CD8-positive, alpha-beta memory T cell (primary cell): Measurements from ENCODE around the gene MEDAG. TPM values are rescaled to one million over a fixed set of nuclear protein-coding genes. Genes with fewer than 3 reads are reported as not detected.

Experiments used
- polyA plus RNA-seq: library from polyadenylated mRNA; unstranded; fragments of 300-500 nt; fragmentation: Illumina TruSeq; gene quantifications from one replicate; pipeline ENCODE4 v1.2.3, GENCODE V29; 2021
- total RNA-seq, 2 experiments: library from RNA; stranded (reverse); gene quantifications; one replicate each; pipeline ENCODE4 v1.2.3, GENCODE V29; 2021

The MEDAG gene
- total and polyA plus RNA-seq, 3 experiments from 2014 or later, result not detected

Other genes with a start within 250 kb of the MEDAG start
- gene ALOX5AP, start 170.7 kb upstream of the MEDAG start, total RNA-seq, result 10 to 100 TPM; 19.1 to 21.7 TPM
- gene ALOX5AP, start 170.7 kb upstream of the MEDAG start, polyA plus RNA-seq, result 335 TPM
- not detected for gene TEX26, start 26.4 kb downstream of the MEDAG start, total RNA-seq
- gene TEX26, start 26.4 kb downstream of the MEDAG start, polyA plus RNA-seq, result not detected